Measurements from ENCODE around the gene NOS3.
A peak's percentile ranks its signal among the peaks of the same experiment; 100 is the strongest.

NOS3 gene

DNA sequence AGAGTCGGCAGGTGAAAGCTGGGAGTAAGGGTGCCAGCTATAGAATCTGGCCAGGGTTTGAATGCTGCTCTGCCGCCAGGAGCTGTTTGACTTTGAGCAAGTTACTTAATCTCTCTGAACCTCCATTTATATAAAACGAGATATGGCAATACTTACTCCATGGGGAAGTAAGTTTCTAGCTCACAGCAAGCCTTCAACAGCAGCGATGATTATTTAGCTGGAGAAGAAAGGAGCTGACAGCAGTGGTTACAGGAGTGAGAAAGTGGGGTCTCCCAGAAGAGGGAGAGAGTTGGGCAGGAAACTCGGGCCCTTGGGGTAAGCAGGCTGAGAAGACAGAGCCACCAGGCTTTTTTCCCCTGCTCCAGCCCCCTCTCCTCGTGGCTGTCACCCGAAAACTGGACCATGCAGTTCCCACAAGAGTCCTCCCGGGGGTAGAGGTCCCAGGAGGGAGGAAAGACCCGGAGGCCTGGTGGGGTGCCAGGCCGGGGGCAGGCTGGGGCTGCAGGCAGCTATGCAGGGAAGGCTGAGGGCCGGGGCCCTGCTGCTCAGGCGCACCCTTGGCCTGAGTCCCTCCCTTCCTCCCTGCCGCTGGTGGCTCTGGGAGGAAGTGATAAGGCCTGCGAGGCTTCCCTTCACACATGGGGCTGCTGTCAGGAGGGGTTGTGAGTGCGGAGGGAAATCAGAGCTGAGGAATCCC is 3.5 kb downstream of the NOS3 start:
- H3K4me1 ChIP-seq (ENCODE audit: control insufficient read depth, insufficient read depth, low read length): no peaks in the 10 kb centered on the region
- CTCF ChIA-PET: interaction anchor here (0.7 to 1.4 kb wide), 6 partner anchors 10 to 32 kb away, joined by 3 to 6 read pairs (median 3); no protein-coding TSS in a partner anchor
- H3K9me3 ChIP-seq (ENCODE audit: control insufficient read depth, insufficient read depth, low read depth, low read length): no peaks in the 10 kb centered on the region
- H3K36me3 ChIP-seq (ENCODE audit: control insufficient read depth in 2 of 2, insufficient read depth in 1 of 2, low read length in 2 of 2): no peaks in the 10 kb centered on the region
- H3K4me3 ChIP-seq (ENCODE audit: low read depth, low read length): no peak overlapping the region
- no peak overlapping the region for H3K27ac ChIP-seq (ENCODE audit: extremely low read depth, low read depth, low read length)
- TF ChIP-seq, protein P1, sequence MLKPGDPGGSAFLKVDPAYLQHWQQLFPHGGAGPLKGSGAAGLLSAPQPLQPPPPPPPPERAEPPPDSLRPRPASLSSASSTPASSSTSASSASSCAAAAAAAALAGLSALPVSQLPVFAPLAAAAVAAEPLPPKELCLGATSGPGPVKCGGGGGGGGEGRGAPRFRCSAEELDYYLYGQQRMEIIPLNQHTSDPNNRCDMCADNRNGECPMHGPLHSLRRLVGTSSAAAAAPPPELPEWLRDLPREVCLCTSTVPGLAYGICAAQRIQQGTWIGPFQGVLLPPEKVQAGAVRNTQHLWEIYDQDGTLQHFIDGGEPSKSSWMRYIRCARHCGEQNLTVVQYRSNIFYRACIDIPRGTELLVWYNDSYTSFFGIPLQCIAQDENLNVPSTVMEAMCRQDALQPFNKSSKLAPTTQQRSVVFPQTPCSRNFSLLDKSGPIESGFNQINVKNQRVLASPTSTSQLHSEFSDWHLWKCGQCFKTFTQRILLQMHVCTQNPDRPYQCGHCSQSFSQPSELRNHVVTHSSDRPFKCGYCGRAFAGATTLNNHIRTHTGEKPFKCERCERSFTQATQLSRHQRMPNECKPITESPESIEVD (tag by site-specific recombination; IDR thresholded peaks at IDR 0.05): no peak
- TF ChIP-seq GLIS2 (tag by site-specific recombination; IDR thresholded peaks at IDR 0.05) (peak; percentile 36; the same call in 1 of the 2 replicates), ZNF174 (tag by site-specific recombination; IDR thresholded peaks at IDR 0.05) (no peak), GLI4 (tag by site-specific recombination; IDR thresholded peaks at IDR 0.05) (no peak), ZNF658 (tag by site-specific recombination; IDR thresholded peaks at IDR 0.05) (no peak), ZNF747 (tag by site-specific recombination; IDR thresholded peaks at IDR 0.05) (no peak), BCL11A (tag by site-specific recombination; IDR thresholded peaks at IDR 0.05; ENCODE audit: low read depth) (no peak), ZNF239 (tag by site-specific recombination; IDR thresholded peaks at IDR 0.05) (no peak), ZIC2 (tag by site-specific recombination; IDR thresholded peaks at IDR 0.05) (peak; percentile 94), ZNF335 (tag by site-specific recombination; conservative IDR thresholded peaks at IDR 0.05) (peak; percentile 46), ZBTB20 (tag by site-specific recombination; IDR thresholded peaks at IDR 0.05) (peak; percentile 60; the same call in 1 of the 2 replicates), ZNF664 (tag by site-specific recombination; IDR thresholded peaks at IDR 0.05) (peak; percentile 36; the same call in 1 of the 2 replicates), ZNF473 (tag by site-specific recombination; IDR thresholded peaks at IDR 0.05) (no peak)
- TF ChIP-seq, protein P2, sequence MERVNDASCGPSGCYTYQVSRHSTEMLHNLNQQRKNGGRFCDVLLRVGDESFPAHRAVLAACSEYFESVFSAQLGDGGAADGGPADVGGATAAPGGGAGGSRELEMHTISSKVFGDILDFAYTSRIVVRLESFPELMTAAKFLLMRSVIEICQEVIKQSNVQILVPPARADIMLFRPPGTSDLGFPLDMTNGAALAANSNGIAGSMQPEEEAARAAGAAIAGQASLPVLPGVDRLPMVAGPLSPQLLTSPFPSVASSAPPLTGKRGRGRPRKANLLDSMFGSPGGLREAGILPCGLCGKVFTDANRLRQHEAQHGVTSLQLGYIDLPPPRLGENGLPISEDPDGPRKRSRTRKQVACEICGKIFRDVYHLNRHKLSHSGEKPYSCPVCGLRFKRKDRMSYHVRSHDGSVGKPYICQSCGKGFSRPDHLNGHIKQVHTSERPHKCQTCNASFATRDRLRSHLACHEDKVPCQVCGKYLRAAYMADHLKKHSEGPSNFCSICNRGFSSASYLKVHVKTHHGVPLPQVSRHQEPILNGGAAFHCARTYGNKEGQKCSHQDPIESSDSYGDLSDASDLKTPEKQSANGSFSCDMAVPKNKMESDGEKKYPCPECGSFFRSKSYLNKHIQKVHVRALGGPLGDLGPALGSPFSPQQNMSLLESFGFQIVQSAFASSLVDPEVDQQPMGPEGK (tag by site-specific recombination; IDR thresholded peaks at IDR 0.05): 0 out of 2 replicates have a peak, but pooled peaks have one; percentile 16
- TF ChIP-seq, protein P3, sequence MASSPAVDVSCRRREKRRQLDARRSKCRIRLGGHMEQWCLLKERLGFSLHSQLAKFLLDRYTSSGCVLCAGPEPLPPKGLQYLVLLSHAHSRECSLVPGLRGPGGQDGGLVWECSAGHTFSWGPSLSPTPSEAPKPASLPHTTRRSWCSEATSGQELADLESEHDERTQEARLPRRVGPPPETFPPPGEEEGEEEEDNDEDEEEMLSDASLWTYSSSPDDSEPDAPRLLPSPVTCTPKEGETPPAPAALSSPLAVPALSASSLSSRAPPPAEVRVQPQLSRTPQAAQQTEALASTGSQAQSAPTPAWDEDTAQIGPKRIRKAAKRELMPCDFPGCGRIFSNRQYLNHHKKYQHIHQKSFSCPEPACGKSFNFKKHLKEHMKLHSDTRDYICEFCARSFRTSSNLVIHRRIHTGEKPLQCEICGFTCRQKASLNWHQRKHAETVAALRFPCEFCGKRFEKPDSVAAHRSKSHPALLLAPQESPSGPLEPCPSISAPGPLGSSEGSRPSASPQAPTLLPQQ (tag by site-specific recombination; IDR thresholded peaks at IDR 0.05): no peak
- TF ChIP-seq, protein P4, sequence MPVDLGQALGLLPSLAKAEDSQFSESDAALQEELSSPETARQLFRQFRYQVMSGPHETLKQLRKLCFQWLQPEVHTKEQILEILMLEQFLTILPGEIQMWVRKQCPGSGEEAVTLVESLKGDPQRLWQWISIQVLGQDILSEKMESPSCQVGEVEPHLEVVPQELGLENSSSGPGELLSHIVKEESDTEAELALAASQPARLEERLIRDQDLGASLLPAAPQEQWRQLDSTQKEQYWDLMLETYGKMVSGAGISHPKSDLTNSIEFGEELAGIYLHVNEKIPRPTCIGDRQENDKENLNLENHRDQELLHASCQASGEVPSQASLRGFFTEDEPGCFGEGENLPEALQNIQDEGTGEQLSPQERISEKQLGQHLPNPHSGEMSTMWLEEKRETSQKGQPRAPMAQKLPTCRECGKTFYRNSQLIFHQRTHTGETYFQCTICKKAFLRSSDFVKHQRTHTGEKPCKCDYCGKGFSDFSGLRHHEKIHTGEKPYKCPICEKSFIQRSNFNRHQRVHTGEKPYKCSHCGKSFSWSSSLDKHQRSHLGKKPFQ (tag by site-specific recombination; IDR thresholded peaks at IDR 0.05): no peak
- POLR2A ChIA-PET: no interaction called here

DNA sequence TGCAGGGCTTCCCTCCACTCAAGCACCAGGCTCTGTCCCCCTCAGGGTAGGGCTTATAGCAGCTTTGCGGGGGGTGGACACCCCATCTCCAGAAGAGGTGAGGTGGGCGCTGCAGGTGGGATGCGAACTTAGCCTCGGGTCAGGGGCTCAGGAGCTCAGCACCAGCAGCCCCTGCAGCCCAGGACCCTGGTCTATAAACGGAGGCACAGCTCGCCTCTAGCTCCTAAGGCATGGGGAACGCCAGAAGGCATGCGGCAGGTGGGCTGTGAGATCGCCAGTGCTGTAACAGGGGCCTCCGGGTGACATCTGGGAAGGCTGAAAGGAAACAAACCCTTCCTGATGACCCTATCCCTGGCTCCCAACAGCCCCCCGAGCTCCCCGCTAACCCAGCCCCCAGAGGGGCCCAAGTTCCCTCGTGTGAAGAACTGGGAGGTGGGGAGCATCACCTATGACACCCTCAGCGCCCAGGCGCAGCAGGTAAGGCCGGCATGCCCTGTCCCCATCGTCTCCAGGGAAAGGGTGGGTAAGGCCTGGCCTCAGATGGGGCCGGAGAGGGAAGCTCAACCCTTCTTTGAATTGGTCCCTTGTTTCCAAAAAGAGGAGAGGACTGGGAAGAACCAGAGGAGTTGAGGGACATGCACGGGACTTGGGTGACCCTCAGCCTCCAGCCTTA is 4.2 kb downstream of the NOS3 start:
- POLR2A ChIA-PET: interaction anchor here (0.6 kb wide), 1 partner anchor 55 kb away, joined by 4 read pairs; no protein-coding TSS in a partner anchor
- H3K27ac ChIP-seq (ENCODE audit: extremely low read depth, low read depth, low read length): no peak overlapping the region
- no peaks in the 10 kb centered on the region for H3K9me3 ChIP-seq (ENCODE audit: control insufficient read depth, insufficient read depth, low read depth, low read length)
- no peaks in the 10 kb centered on the region for H3K36me3 ChIP-seq (ENCODE audit: control insufficient read depth in 2 of 2, insufficient read depth in 1 of 2, low read length in 2 of 2)
- H3K4me3 ChIP-seq (ENCODE audit: low read depth, low read length): no peak overlapping the region
- no peaks in the 10 kb centered on the region for H3K4me1 ChIP-seq (ENCODE audit: control insufficient read depth, insufficient read depth, low read length)
- CTCF ChIA-PET: interaction anchor here (0.7 to 1.4 kb wide), 3 partner anchors 9 to 32 kb away, joined by 3 to 6 read pairs (median 5); no protein-coding TSS in a partner anchor
- 0 out of 2 replicates have a peak, but pooled peaks have one; percentile 25 for TF ChIP-seq GLIS2 (tag by site-specific recombination; IDR thresholded peaks at IDR 0.05)
- peak; percentile 58 for TF ChIP-seq ZIC2 (tag by site-specific recombination; IDR thresholded peaks at IDR 0.05)
- no peak for TF ChIP-seq ZBTB21 (tag by site-specific recombination; IDR thresholded peaks at IDR 0.05)
- peak; percentile 82 for TF ChIP-seq SCRT2 (tag by site-specific recombination; IDR thresholded peaks at IDR 0.05)

Data from HEK293 (cell line).